AG04450 (cell line): ENCODE results near the gene METRN. TPM values are rescaled to one million over a fixed set of nuclear protein-coding genes. Genes with fewer than 3 reads are reported as not detected.
"Not testable (repeated sequence)": the region's sequence is repeated elsewhere in the genome, so short reads cannot be mapped to it uniquely, and the experiment has no call there.

Experiments used
- CTCF ChIA-PET: fragments of 300-600, 350-600 bp; formaldehyde crosslinking; extraction: SDS; loops from one replicate; lab custom pipeline; 2022; ENCODE audit warnings: antibody characterized with exemption, inconsistent platforms; lab: Charles Lee
- POLR2A ChIA-PET: fragments of 350-600 bp; formaldehyde crosslinking; extraction: SDS; loops from one replicate; lab custom pipeline; 2021; ENCODE audit warnings: antibody characterized with exemption, inconsistent platforms; lab: Yijun Ruan, JAX
- DNase-seq: peaks from one replicate; pipeline ENCODE4 v3.0.0-alpha.2; 2011; ENCODE audit warnings: low read depth, low spot score
- H3K27ac ChIP-seq: one replicate; pipeline ENCODE4 v1.5.1; 2012; ENCODE audit warnings: low read depth, low read length, control low read depth
- H3K27me3 ChIP-seq: one replicate; pipeline ENCODE4 v1.6.0; 2012; ENCODE audit warnings: low read length; ENCODE audit not compliant: control insufficient read depth, insufficient read depth
- H3K4me3 ChIP-seq: 2 replicates; pipeline ENCODE4 v1.5.1; 2011; ENCODE audit warnings: mild to moderate bottlenecking, low read depth, low read length, control low read depth
- H3K9me3 ChIP-seq: 2 replicates; pipeline ENCODE4 v1.5.1; 2012; ENCODE audit warnings: low read length; ENCODE audit not compliant: control insufficient read depth, insufficient read depth
- CTCF ChIP-seq: IDR thresholded peaks from 2 replicates; pipeline ENCODE4 v1.5.1; 2011; ENCODE audit warnings: low read depth, low read length, control low read depth, inconsistent platforms
- polyA plus RNA-seq: library from polyadenylated mRNA; depleted of rRNA; stranded (reverse); fragments of >200 nt; gene quantifications from 2 replicates; pipeline ENCODE4 v1.2.3, GENCODE V29; 2011

METRN gene
- polyA plus RNA-seq, 1 experiment: 20.0 TPM

GRCh38 chr16:686459-687260, 28.3 kb upstream of the METRN start:
- ChIA-PET CTCF (interaction anchor here (1.4 kb wide), 1 partner anchor 26 kb away, joined by 3 read pairs; no protein-coding TSS in a partner anchor), POLR2A (no interaction called here)
- no peak for TF ChIP-seq CTCF
- no peak for DNase-seq
- Histone ChIP-seq H3K27me3 (no peaks in the 10 kb centered on the region), H3K9me3 (peaks cover 9% of the 10 kb centered on the region; the same call in 1 of the 2 replicates), H3K27ac (no peak overlapping the region), H3K4me3 (no peak overlapping the region)

- no peak overlapping the region for H3K4me3 ChIP-seq
- DNase-seq: no peak
- no peak for TF ChIP-seq CTCF
- peaks cover 6% of the 10 kb centered on the region for H3K27me3 ChIP-seq
- no peak overlapping the region for H3K27ac ChIP-seq
- CTCF ChIA-PET: no interaction called here
- H3K9me3 ChIP-seq: peaks cover 9% of the 10 kb centered on the region; the same call in 1 of the 2 replicates
- POLR2A ChIA-PET: no interaction called here
Measured at GRCh38 chr16:687499-687898, 27.4 kb upstream of the METRN start.

- H3K9me3 ChIP-seq: peaks cover 12% of the 10 kb centered on the region; the same call in 1 of the 2 replicates
- no peak for DNase-seq
- POLR2A ChIA-PET: interaction anchor here (0.6 to 1.7 kb wide), 3 partner anchors 9 to 31 kb away, joined by 3 to 10 read pairs (median 4); partner anchors contain the start of gene STUB1
- H3K4me3 ChIP-seq: peak overlapping the region; percentile 77
- TF ChIP-seq CTCF: no peak
- CTCF ChIA-PET: interaction anchor here (0.9 to 1.2 kb wide), 2 partner anchors 23 to 27 kb away, joined by 3 read pairs; no protein-coding TSS in a partner anchor
- H3K27me3 ChIP-seq: peaks cover 20% of the 10 kb centered on the region
- H3K27ac ChIP-seq: peak overlapping the region; percentile 11
Measured at GRCh38 chr16:689175-689897, 25.6 kb upstream of the METRN start.

GRCh38 chr16:691242-691641, 23.7 kb upstream of the METRN start:
- DNase-seq, H3K4me3 ChIP-seq, H3K9me3 ChIP-seq, H3K27ac ChIP-seq, CTCF ChIA-PET: not testable (repeated sequence)
- peaks cover 36% of the 10 kb centered on the region for H3K27me3 ChIP-seq
- POLR2A ChIA-PET: interaction anchor here (0.8 kb wide), 1 partner anchor 33 kb away, joined by 5 read pairs; no protein-coding TSS in a partner anchor

- POLR2A ChIA-PET: no interaction called here
- H3K27ac ChIP-seq: no peak overlapping the region
- TF ChIP-seq CTCF: no peak
- H3K27me3 ChIP-seq: peaks cover 36% of the 10 kb centered on the region
- CTCF ChIA-PET: interaction anchor here (0.6 kb wide), 1 partner anchor 24 kb away, joined by 3 read pairs; the partner anchor contains the start of gene RHOT2
- no peak overlapping the region for H3K4me3 ChIP-seq
- peaks cover 3% of the 10 kb centered on the region; the same call in 1 of the 2 replicates for H3K9me3 ChIP-seq
- DNase-seq: no peak
Measured at GRCh38 chr16:692356-693108, 22.4 kb upstream of the METRN start.
